ENCODE results near the gene KCTD15.

GRCh38 chr19:33758541-33759013 lies 38.1 kb upstream of the KCTD15 start:
- TF ChIP-seq CTCF (IDR thresholded peaks at IDR 0.05) (no peak), EP300 (IDR thresholded peaks at IDR 0.05) (no peak)

All from stomach (tissue), 4 donors.